PFSK-1 (cell line): ENCODE measurements around the gene KEAP1.

Experiments
- FOXP2 ChIP-seq: optimal IDR thresholded peaks from 2 replicates; pipeline ENCODE3; 2011; ENCODE audit warnings: borderline replicate concordance, control low read depth, inconsistent platforms; ENCODE audit not compliant: insufficient read depth; ENCODE audit errors: extremely low read length, extremely low read depth
- POLR2AphosphoS5 ChIP-seq: IDR thresholded peaks from 2 replicates; pipeline ENCODE4 v1.6.1; 2012; ENCODE audit warnings: low read depth, mild to moderate bottlenecking, control low read depth, low read length, moderate library complexity
- REST ChIP-seq, 2 experiments: IDR thresholded peaks; 2 replicates each; pipeline versions ENCODE4 v1.6.1 to v1.8.0; 2011 to 2012; ENCODE audit warnings: low read depth in 2 of 2, low read length in 2 of 2, control low read depth in 1 of 2, inconsistent platforms in 1 of 2, mild to moderate bottlenecking in 1 of 2, moderate library complexity in 1 of 2; ENCODE audit not compliant: insufficient read depth in 1 of 2
- SIN3A ChIP-seq: IDR thresholded peaks from 2 replicates; pipeline ENCODE4 v1.6.1; 2012; ENCODE audit warnings: mild to moderate bottlenecking, low read length, moderate library complexity, borderline replicate concordance; ENCODE audit not compliant: insufficient read depth
- TAF1 ChIP-seq: IDR thresholded peaks from 2 replicates; pipeline ENCODE4 v1.6.1; 2012; ENCODE audit warnings: low read length, control low read depth, borderline replicate concordance; ENCODE audit not compliant: insufficient read depth

KEAP1 gene

GRCh38 chr19:10549733-10550132, 46.6 kb upstream of the KEAP1 start:
- TF ChIP-seq REST (IDR thresholded peaks at IDR 0.05; ENCODE audit: insufficient read depth in 1 of 2, low read depth in 2 of 2, low read length in 2 of 2), result no peak
- TF ChIP-seq FOXP2, result no peak
- no peak for TF ChIP-seq POLR2AphosphoS5
- no peak for TF ChIP-seq TAF1
- TF ChIP-seq SIN3A, result no peak

- TF ChIP-seq FOXP2, result no peak
- TF ChIP-seq REST (IDR thresholded peaks at IDR 0.05; ENCODE audit: insufficient read depth in 1 of 2, low read depth in 2 of 2, low read length in 2 of 2), result no peak
- no peak for TF ChIP-seq SIN3A
- TF ChIP-seq TAF1, result no peak
- TF ChIP-seq POLR2AphosphoS5, result no peak
Observed at GRCh38 chr19:10548746-10549276, 45.7 kb upstream of the KEAP1 start.

GRCh38 chr19:10546817-10547216, 43.7 kb upstream of the KEAP1 start:
- TF ChIP-seq SIN3A (no peak), TAF1 (no peak), FOXP2 (no peak)

GRCh38 chr19:10544753-10545251, 41.6 kb upstream of the KEAP1 start:
- TF ChIP-seq REST (IDR thresholded peaks at IDR 0.05; ENCODE audit: insufficient read depth in 1 of 2, low read depth in 2 of 2, low read length in 2 of 2), result no peak
- no peak for TF ChIP-seq TAF1
- no peak for TF ChIP-seq SIN3A
- no peak for TF ChIP-seq POLR2AphosphoS5
- no peak for TF ChIP-seq FOXP2

GRCh38 chr19:10544242-10544752, 41.1 kb upstream of the KEAP1 start:
- TF ChIP-seq TAF1 (no peak), POLR2AphosphoS5 (no peak), FOXP2 (no peak), SIN3A (no peak), REST (IDR thresholded peaks at IDR 0.05; ENCODE audit: insufficient read depth in 1 of 2, low read depth in 2 of 2, low read length in 2 of 2) (no peak)
